Activated CD4-positive, alpha-beta T cell treated with anti-CD3 and anti-CD28 coated beads, Interleukin-2, Interleukin-4, amounts not matched to agents 100 ng/mL and 50 ng/mL, durations not matched to agents 16 hours and 8 hours (primary cell): ENCODE results near the gene ENO4.

Experiments used
- DNase-seq: peaks from one replicate; pipeline ENCODE4 v3.0.0-alpha.2; 2020; ENCODE audit warnings: low spot score

Gene ENO4

DNA sequence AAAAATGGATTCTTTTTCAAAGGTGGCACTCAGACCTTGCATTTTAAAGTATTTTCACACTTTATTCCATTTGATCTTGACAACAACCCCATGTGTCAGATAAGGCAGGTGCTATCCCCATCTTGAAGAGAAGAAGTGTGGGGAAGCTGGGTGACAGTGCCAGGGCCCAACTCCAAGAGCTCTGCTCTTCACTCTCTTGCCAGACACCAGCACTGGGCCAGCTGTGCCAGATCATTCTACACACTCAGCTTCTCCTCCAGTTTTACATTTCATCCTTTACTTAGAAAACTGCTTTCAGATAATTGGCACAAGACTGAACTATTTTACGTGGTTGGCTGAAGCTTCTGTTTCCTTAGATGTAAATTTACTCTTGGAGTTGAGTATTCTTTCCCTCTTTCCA, 64.4 kb downstream of the ENO4 start:
- DNase-seq, result no peak

DNA sequence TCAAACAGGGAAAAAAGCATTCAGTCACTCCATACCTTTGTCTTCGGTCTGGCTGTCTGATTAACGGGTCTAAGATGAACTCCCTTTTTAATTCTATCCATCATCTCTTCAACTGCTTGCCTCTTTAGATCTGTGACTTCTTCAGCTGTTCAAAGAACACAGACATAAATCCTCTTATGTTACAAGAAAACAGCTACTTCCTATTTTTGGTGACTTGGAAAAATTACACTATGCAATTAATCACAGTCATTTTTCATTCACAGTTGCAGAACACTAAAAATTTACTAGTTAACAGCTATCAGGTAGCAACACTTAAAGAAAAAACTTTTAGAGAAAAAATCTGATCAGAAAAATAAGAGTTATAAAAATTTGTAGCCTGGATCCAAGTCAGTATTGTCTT, 66.0 kb downstream of the ENO4 start:
- DNase-seq, result no peak

DNA sequence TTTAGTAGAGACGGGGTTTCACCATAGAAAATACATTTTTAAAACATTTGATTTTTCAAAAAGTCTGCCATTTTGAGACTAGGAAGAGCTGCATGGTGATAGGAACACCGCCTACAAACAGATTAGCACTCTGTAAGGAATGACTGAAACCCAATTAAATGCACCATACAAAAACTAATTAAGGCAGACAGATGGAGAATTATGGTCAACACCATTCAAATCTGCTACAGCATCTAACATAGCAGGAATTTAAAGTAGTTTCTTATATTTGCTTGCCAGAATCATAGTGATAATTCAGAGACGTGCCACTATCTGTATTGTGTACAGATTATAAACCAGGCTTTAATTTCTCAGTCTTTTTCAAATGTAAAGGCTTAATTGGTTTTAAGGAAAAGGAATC, 68.2 kb downstream of the ENO4 start:
- DNase-seq, result no peak

DNA sequence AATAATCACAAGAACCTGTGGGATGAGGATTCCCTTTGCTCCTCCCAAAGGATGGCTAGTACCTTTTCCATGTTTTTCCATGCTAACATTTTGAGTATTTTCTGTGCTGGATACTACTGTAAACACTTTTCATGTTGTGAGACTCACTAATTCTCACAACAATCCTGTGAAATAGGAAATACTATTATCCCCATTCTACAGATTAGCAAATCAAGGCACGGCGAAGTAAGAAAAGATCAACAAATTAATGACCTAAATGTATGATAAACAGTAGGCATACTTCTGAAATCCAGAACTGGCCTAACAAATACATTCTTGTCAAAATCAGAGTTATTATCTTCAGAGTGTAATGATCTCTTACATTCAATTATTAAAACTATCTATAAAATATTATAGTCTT, 69.3 kb downstream of the ENO4 start:
- no peak for DNase-seq

DNA sequence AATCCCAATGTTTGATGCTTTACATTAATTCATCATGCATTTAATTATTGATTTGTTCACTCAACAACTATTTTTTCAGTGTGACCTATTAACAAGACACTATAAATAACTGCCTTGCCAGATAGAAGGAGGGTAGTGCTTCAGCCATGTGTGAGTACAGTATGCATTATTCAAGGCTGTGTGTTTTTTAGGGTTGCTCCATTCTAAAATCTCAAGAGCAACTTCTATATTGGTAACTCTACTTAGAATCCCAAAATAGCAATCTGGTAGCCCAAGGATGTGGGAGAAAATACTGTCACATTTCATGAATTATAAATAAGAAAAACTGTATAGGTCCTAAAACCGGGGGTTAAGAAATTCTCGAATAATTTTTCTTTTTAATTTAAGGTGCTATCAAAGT, 69.9 kb downstream of the ENO4 start:
- DNase-seq, result no peak

DNA sequence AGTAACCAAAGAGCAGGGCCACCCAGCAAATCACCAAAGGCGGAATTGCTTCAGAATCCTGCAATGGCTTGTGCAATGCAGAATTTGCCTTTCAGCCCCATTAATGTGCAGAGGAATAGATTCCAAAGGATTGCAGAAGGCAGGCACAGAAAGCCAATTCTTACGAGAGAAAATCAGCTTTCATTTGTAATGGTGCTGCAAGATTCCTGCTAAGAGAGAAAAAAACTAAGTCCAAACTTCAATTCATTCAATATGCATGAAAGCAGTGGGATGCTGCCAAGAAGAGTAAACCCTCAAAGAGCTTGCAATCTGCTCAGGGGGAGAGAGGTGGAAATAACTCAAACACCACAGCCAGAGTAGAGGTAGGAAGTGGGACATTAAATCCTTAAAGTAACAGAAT, 70.4 kb downstream of the ENO4 start:
- no peak for DNase-seq

DNA sequence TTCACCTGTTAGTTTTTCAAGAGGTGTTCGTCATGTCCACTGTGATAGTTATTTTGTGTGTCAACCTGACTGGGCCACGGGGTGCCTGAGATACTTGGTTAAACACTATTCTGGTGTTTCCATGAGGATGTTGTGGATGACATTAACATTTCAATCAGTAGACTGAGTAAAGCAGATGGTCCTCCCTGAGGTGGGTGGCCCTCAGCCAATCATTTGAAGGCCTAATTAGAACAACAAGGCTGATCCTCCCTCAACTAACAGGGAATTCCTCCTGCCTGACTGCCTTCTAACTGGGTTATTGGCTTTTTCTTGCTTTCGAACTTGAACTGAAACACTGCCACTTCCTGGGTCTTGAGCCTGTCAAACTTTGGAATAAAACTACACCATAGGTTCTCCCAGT, 75.8 kb downstream of the ENO4 start:
- no peak for DNase-seq

DNA sequence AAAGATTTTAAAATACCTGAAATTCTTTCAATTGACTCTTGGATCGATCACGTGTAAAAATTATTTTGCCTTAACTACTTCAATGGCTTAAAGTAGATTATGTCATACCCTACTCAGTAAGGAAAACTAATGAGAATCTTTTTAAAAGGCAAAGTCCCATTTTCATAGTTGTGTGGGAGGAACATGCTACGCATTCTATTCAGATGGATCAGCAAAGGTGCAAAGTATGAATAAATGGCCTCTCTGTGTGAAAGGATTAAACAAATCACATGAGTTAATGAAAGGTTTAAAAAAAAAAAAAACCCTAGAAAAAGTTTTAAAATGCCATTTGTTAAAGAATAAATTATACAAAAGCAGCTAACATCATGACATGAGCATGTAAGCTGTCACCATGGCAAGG, 77.1 kb downstream of the ENO4 start:
- no peak for DNase-seq

DNA sequence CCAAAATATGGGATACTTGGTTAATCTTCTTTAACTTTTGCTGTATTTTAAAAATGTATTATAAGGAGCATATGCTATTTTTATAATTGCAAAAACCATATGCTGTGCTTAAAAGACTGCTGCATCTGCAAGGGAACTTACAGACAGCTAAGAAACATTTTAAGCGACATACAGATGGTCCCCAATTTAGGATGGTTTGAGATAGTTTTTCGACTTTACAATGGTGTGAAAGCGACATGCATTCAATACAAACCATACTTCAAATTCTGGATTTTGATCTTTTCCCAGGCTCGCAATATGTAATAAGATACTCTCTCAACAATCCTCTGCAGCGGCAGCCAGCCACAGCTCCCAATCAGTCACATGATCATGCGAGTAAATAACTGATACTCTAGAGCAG, 82.5 kb downstream of the ENO4 start:
- no peak for DNase-seq
